ENCODE results near the gene FUBP3. TPM values are rescaled to one million over a fixed set of nuclear protein-coding genes. Genes with fewer than 3 reads are reported as not detected.

The FUBP3 gene
- total and polyA plus RNA-seq, 2 experiments from 2014 or later = 42.5 to 74.8 TPM

GRCh38 chr9:130634191-130634768, 54.9 kb downstream of the FUBP3 start:
- DNase-seq (ENCODE audit: low spot score) (no peak), ATAC-seq (no peak)
- Mint-ChIP-seq H3K36me3 (ENCODE audit: low read depth) (peaks cover 60% of the 10 kb centered on the region), H3K9me3 (no peaks in the 10 kb centered on the region), H3K4me3 (no peak overlapping the region), H3K27me3 (ENCODE audit: insufficient read depth, low read depth, poor library complexity) (peaks cover 13% of the 10 kb centered on the region), H3K4me1 (peaks cover 28% of the 10 kb centered on the region), H3K27ac (no peak overlapping the region)
- peaks cover 10% of the 10 kb centered on the region for H3K36me3 ChIP-seq (ENCODE audit: insufficient read depth)
- TF ChIP-seq STAT1 (IDR thresholded peaks at IDR 0.05; ENCODE audit: unreplicated experiment) = no peak
- no peak for TF ChIP-seq EZH2 (IDR thresholded peaks at IDR 0.05; ENCODE audit: low read depth, unreplicated experiment)
- TF ChIP-seq ZNF331 (CRISPR knock-in tag; IDR thresholded peaks at IDR 0.05; ENCODE audit: low read depth) = no peak
- no peak for TF ChIP-seq JUNB (IDR thresholded peaks at IDR 0.05; ENCODE audit: unreplicated experiment)
- TF ChIP-seq CTCF (conservative IDR thresholded peaks at IDR 0.05; ENCODE audit: low read depth in 2 of 2) = no peak
- TF ChIP-seq EZH2phosphoT487 (IDR thresholded peaks at IDR 0.05; ENCODE audit: unreplicated experiment) = no peak
- TF ChIP-seq CREB1 (CRISPR knock-in tag; IDR thresholded peaks at IDR 0.05; ENCODE audit: low read depth) = no peak
- TF ChIP-seq NANOG (IDR thresholded peaks at IDR 0.05; ENCODE audit: borderline replicate concordance) = no peak
- TF ChIP-seq ZNF114 (CRISPR knock-in tag; IDR thresholded peaks at IDR 0.05) = no peak
- TF ChIP-seq ZNF462 (CRISPR knock-in tag; IDR thresholded peaks at IDR 0.05) = no peak
- TF ChIP-seq, protein P1, sequence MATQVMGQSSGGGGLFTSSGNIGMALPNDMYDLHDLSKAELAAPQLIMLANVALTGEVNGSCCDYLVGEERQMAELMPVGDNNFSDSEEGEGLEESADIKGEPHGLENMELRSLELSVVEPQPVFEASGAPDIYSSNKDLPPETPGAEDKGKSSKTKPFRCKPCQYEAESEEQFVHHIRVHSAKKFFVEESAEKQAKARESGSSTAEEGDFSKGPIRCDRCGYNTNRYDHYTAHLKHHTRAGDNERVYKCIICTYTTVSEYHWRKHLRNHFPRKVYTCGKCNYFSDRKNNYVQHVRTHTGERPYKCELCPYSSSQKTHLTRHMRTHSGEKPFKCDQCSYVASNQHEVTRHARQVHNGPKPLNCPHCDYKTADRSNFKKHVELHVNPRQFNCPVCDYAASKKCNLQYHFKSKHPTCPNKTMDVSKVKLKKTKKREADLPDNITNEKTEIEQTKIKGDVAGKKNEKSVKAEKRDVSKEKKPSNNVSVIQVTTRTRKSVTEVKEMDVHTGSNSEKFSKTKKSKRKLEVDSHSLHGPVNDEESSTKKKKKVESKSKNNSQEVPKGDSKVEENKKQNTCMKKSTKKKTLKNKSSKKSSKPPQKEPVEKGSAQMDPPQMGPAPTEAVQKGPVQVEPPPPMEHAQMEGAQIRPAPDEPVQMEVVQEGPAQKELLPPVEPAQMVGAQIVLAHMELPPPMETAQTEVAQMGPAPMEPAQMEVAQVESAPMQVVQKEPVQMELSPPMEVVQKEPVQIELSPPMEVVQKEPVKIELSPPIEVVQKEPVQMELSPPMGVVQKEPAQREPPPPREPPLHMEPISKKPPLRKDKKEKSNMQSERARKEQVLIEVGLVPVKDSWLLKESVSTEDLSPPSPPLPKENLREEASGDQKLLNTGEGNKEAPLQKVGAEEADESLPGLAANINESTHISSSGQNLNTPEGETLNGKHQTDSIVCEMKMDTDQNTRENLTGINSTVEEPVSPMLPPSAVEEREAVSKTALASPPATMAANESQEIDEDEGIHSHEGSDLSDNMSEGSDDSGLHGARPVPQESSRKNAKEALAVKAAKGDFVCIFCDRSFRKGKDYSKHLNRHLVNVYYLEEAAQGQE (IDR thresholded peaks at IDR 0.05; ENCODE audit: unreplicated experiment) = no peak
- TF ChIP-seq, protein P2, sequence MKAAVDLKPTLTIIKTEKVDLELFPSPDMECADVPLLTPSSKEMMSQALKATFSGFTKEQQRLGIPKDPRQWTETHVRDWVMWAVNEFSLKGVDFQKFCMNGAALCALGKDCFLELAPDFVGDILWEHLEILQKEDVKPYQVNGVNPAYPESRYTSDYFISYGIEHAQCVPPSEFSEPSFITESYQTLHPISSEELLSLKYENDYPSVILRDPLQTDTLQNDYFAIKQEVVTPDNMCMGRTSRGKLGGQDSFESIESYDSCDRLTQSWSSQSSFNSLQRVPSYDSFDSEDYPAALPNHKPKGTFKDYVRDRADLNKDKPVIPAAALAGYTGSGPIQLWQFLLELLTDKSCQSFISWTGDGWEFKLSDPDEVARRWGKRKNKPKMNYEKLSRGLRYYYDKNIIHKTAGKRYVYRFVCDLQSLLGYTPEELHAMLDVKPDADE (IDR thresholded peaks at IDR 0.05) = no peak
- TF ChIP-seq POLR2AphosphoS5 (IDR thresholded peaks at IDR 0.05; ENCODE audit: low read depth) = no peak
- no peak overlapping the region for H3K27ac ChIP-seq (ENCODE audit: low read depth)
- H2AFZ ChIP-seq = no peak overlapping the region
- H3K4me1 ChIP-seq (ENCODE audit: insufficient read depth) = peaks cover 23% of the 10 kb centered on the region
- H3F3A ChIP-seq (replicated peaks; ENCODE audit: low read depth) = 0 out of 2 replicates have a peak, but pooled peaks cover 6% of the 10 kb centered on the region
- H3K27me3 ChIP-seq (ENCODE audit: insufficient read depth) = no peaks in the 10 kb centered on the region
- no peak overlapping the region for H3K4me2 ChIP-seq
- no peaks in the 10 kb centered on the region for H3K9me2 ChIP-seq (ENCODE audit: insufficient read depth)
- peaks cover 2% of the 10 kb centered on the region; the same call in 1 of the 2 replicates for H4K20me1 ChIP-seq (replicated peaks; ENCODE audit: insufficient read depth)
- H3K4me3 ChIP-seq = no peak overlapping the region
- H3K79me2 ChIP-seq (replicated peaks; ENCODE audit: insufficient read depth) = no peaks in the 10 kb centered on the region
